T-helper 1 cell treated with Interleukin-12 subunit alpha and Interleukin-12 subunit beta and Interleukin-4 antibody, amounts not matched to agents 30 ng/mL and 1 ng/mL, for 36 hours (primary cell): Measurements from ENCODE around the gene MRPS9. TPM values are rescaled to one million over a fixed set of nuclear protein-coding genes. Genes with fewer than 3 reads are reported as not detected.

Experiments
- intact Hi-C: fragments of 100-400 bp; cut with micrococcal nuclease; formaldehyde crosslinking; loops from one replicate; pipeline ENCODE4 v1.15.1; 2024
- total RNA-seq: library from RNA; stranded (reverse); gene quantifications from 2 replicates; pipeline ENCODE4 v1.2.3, GENCODE V29; 2022

The MRPS9 gene
- total RNA-seq, 1 donor from 2014 or later, result 20.2 TPM

GRCh38 chr2:105076121-105076520 lies 38.3 kb downstream of the MRPS9 start:
- intact Hi-C loops, result no loop called here

- intact Hi-C loops, result no loop called here
Measured at GRCh38 chr2:105078906-105079495, 41.1 kb downstream of the MRPS9 start.

DNA sequence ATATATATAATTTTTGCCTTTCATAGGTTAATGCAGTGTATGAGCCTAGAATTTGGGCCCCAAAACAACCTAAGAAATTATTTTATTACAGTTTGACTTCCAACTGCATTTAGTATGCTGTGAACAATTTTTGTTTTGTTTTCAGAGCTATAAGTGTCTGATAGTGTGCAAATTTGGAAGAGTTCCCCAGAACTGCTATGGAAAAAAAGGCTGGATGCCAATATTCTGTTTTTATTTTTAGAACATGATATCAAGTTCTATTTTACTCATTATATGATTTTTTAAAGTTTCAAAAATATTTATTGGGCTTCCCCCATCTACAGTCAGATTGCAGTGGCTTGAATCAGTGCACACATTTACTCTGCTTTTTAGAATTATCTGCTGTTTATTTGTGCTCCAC lies 42.6 kb downstream of the MRPS9 start:
- intact Hi-C loops, result no loop called here

DNA sequence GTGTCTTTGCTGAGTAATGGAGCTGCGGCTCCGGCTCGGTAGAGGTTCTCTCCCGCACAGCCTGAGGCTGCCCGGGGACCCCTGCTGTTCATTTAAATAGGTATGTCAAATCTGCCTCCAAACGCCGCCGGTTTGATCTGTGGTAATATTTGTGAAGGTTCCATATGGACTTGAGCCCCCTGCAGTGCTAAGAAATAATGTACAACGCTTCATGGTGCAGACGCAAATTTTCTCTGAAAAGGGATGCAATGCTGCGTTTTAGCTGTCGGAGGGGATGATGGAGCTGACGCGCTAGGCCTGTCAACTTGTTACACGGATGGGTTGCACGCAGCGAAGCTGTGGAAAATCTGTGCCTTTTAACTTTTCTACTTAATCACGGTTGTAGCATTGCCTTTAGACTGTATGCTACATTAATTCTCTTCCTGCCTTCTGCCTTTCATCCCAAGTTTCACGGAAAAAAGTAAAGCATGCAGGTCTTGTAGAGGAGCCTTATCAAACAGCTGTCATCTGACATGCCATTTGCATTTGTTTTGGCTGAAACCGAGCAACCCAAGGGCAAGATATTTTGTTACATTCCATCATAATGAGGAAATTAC lies 43.2 kb downstream of the MRPS9 start:
- intact Hi-C loops, result no loop called here

DNA sequence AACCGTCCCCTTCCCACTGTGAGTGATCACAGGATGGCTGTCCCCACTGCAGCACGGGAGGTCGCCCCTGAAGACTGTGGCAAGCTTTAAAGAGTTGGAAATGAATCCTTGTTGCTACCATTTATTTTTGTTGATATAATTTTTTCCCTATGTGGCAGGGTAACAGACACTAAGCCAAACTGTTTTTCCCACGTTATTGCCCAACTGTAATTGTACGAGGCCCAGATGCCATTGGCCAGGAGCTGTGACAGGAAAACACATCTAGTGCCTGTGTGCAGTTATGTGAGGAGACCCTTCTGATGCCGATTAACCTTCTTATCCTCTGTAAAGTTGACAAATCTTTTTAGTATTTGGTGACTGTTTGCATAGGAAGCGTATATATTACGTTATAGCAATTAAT lies 44.2 kb downstream of the MRPS9 start:
- intact Hi-C loops, result no loop called here

DNA sequence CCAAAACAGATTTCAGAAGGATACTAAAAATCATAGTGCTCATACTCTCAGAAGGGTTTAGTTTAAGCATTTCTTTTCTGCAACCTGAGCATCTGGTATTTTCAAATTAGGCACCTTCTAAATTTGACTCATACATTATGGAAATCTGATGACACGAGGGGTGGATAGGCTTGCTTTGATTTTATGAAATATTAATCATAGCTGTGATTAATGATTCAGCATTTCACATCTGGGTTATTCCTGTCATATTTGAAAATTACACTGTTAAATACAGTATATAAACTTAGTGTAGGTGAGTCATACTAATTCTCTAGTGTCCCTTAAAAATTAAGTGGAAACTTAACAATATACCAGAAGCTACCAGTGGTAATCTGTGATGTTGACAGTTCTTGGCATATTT lies 47.7 kb downstream of the MRPS9 start:
- intact Hi-C loops, result no loop called here

- intact Hi-C loops, result no loop called here
Measured at GRCh38 chr2:105087273-105087672, 49.4 kb downstream of the MRPS9 start.

- intact Hi-C loops, result no loop called here
Measured at GRCh38 chr2:105090091-105090490, 52.2 kb downstream of the MRPS9 start.

DNA sequence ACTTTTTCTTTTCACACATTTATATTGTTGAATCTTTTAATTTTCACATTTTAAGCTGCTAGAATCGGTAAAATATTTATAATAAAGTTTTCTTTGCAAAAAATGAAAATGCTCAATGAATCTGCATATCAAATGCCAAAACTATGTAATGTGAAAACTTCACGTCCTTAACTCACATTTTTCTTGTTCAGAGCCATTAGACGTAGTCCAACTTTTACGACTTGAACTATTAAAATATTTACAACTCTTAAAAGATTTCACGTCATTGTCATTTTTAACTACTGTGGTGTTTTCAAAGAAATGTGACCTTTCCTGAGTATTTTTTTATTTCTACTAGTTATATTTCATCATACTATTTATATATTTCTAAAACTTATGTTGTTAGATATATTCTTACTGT lies 54.9 kb downstream of the MRPS9 start:
- intact Hi-C loops, result no loop called here

GRCh38 chr2:105099153-105099552 lies 61.3 kb downstream of the MRPS9 start:
- intact Hi-C loops, result no loop called here

DNA sequence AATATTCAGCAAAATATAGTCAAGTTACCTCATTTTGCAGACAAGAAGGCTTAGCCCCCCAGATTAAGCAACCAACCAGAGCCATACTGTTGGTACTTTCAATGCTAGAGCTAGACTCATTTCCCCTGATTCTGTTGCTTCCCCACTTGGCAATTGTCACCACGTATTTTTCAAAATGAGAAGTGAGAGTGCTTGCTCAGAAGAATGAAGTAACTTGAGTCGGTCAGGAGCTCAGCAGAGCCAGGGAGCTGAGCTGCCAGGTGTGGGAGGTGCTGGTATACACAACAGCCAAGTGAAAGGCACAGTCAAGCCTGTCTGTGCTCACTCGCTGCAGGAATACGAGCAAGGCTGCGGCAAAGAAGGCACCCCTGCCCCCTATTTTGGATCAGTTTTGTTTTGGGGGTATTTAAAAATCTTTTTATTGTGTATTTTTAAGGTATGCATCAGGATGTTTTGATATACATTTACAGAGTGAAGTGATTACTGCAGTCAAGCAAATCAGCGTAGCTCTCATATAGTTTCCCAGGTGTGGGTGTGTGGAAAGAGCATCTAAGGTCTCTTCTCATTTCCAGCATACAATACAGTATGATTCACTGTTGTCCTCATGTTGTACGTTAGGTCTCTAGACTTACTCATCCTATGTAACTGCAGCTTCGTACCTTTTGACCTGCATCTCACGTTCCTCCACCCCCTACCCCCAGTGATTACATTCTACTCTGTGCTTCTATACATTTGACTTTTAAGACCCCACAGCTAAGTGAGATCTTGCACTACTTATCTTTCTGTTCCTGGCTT lies 62.4 kb downstream of the MRPS9 start:
- intact Hi-C loops, result no loop called here

- intact Hi-C loops, result no loop called here
Measured at GRCh38 chr2:105102001-105102400, 64.1 kb downstream of the MRPS9 start.

GRCh38 chr2:105102963-105103421 lies 65.1 kb downstream of the MRPS9 start:
- intact Hi-C loops, result no loop called here

GRCh38 chr2:105103481-105103880 lies 65.6 kb downstream of the MRPS9 start:
- intact Hi-C loops, result no loop called here

DNA sequence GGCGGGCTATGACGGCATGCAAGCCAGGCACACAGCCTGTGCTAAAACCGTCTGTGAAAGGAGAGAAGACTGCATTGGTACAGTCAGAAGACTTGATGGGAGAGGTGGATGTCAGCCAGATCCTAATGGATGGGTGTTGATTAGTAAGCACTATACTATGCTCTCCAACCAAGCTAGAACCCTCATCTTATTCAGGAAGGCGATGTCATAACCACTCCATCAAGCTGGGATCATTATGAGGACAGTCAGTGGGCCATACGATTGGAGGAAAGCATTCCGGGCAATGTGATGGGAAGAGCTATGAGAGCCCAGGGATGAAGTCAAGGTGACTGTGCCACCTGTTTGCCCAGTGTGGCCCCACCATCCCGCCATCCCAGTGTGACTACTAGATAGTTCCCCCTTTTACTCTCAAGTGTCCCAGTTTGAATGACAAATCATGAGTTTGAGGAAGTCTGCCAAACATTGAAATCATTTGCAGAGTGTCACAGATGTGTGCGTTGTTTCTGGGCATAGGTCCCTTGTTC lies 66.4 kb downstream of the MRPS9 start:
- intact Hi-C loops, result no loop called here

- intact Hi-C loops, result no loop called here
Measured at GRCh38 chr2:105110295-105110829, 72.5 kb downstream of the MRPS9 start.

DNA sequence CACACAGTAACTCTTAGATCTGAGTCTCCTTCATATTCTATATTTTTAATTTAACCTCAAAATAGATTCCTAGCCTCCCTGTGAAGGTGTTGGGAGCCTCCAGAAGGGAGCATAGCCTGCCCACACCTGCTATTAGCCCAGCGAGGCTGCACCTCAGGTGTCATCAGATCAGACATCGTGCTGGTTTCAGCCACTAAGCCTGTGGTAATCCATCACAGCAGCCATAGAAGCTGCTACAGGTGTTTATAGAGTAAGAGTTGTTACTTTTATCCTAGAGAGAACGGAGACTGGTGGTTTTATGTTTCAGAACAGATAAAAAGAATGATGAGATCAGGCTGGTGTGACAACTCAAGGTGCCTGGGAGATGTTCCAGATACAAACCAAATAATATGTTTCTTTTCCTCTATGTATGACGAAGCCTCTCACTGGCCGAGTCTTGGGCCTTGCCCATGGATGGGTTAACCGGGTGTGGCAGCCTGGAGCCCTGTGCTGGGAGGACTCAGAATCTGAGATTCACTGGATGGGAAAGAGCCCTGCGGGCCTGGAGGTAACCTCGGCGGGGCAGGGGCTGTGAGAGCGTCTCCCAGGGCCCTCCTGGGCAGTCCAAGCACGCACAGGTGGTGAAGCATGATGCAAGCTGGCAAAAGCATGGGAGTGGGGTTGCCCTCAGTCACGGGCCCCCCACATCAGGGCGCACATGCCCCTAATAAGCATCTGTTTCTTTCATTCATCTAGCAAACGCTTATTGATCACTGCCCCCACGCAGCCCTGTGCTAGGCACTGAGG lies 73.7 kb downstream of the MRPS9 start:
- intact Hi-C loops, result no loop called here

- intact Hi-C loops, result no loop called here
Measured at GRCh38 chr2:105112345-105112744, 74.5 kb downstream of the MRPS9 start.

DNA sequence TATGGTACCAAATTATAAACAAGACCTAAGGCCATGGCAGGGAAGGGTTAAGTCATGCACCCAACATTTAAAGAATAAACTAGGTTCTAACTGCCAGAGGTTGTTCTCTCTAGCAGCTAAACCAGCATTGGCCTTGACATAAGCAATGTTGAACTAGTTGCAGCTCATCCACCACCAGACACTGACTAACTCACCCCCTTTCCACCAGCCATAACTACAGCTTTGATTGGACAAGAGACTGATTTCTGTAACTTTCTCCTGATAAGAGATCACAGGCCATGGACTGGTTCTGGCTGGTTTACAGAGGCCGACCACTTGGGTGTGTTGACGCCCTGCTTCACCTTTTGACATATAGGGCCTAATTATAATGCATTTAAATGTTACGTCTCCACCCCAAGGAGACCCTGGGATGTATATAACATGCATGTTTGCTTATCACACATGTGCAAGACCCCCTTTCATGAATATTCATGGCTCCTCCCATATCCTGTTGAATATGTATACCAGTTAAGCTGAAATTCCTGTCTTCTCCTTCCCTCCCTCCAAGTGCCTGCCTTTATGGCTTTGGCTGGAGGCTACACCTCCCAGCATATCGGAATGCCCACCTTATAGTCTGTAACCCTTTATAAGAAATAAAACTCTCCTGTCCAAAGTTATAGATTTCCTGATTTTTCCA lies 75.9 kb downstream of the MRPS9 start:
- intact Hi-C loops, result loop anchor here (1.0 kb wide), 2 partner anchors 122 to 182 kb away; no protein-coding TSS in a partner anchor

DNA sequence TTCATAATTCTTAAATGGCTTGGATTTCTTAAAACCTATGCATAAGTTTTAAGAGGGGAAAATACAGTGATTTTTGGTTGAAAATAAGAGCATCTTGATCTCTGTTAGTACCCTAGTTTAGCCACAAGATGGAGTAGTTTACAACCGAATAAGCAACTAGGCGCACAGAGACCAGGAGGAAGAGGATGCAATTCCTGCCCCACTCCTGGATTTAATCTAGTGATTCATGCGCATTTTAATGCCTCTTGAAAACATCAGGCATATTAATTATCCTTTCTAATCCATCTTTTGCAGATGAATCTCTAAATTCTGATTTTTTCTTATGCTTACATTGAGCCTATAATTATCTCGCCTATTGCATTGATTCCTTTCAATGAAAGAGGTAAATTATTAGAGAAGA lies 76.7 kb downstream of the MRPS9 start:
- intact Hi-C loops, result loop anchor here (1.0 kb wide), 2 partner anchors 121 to 181 kb away; no protein-coding TSS in a partner anchor

GRCh38 chr2:105116348-105116747 lies 78.5 kb downstream of the MRPS9 start:
- intact Hi-C loops, result no loop called here
